OCI-LY3 (cell line): Measurements from ENCODE around the gene ZNF430.

ENCODE experiments used
- CTCF ChIP-seq: fragments of 200-600, 300-600 bp; sonication (generic); IDR thresholded peaks from 2 replicates; pipeline ENCODE4 v1.5.1; 2014; ENCODE audit warnings: antibody characterized with exemption, low read length, low read depth
- EZH2phosphoT487 ChIP-seq: fragments of 200-600 bp; shearing (Covaris generic); IDR thresholded peaks from 2 replicates; pipeline ENCODE4 v1.6.1; 2018; ENCODE audit warnings: antibody characterized with exemption, mixed run types, low read depth

GRCh38 chr19:21094347-21095025 lies 74.0 kb downstream of the ZNF430 start:
- TF ChIP-seq CTCF = no peak
- TF ChIP-seq EZH2phosphoT487 = no peak
